MCF 10A (cell line): ENCODE data around the gene IGF2BP3. TPM values are rescaled to one million over a fixed set of nuclear protein-coding genes. Genes with fewer than 3 reads are reported as not detected.

ENCODE experiments used
- BruUV-seq: library from RNA; stranded (reverse); fragments of 400-500 nt; replicated peaks from 2 replicates; lab custom pipeline; 2021; lab: Mats Ljungman, UMichigan
- CTCF ChIA-PET: fragments of 300-600 bp; sonication (Branson Sonifier 250); formaldehyde crosslinking; extraction: SDS; loops from one replicate; lab custom pipeline; 2021; ENCODE audit warnings: antibody characterized with exemption, inconsistent platforms; lab: Yijun Ruan, JAX
- POLR2A ChIA-PET: fragments of 300-600, 350-650 bp; sonication (Branson Sonifier 250); formaldehyde crosslinking; extraction: SDS; loops from one replicate; lab custom pipeline; 2020; ENCODE audit warnings: antibody characterized with exemption, inconsistent platforms; lab: Yijun Ruan, JAX
- DNase-seq: peaks from one replicate; pipeline ENCODE4 v3.0.0-alpha.2; 2018; ENCODE audit not compliant: unreplicated experiment
- H3K27ac Mint-ChIP-seq: one replicate; pipeline ENCODE4 v1.8.0; 2022; ENCODE audit warnings: mild to moderate bottlenecking, low read depth, mixed read lengths; ENCODE audit not compliant: unreplicated experiment
- H3K27me3 Mint-ChIP-seq: one replicate; pipeline ENCODE4 v1.8.0; 2022; ENCODE audit warnings: mixed read lengths; ENCODE audit not compliant: insufficient read depth, unreplicated experiment
- H3K36me3 Mint-ChIP-seq: one replicate; pipeline ENCODE4 v1.8.0; 2022; ENCODE audit warnings: mild to moderate bottlenecking, moderate library complexity, mixed read lengths; ENCODE audit not compliant: insufficient read depth, unreplicated experiment
- H3K4me1 Mint-ChIP-seq: one replicate; pipeline ENCODE4 v1.8.0; 2022; ENCODE audit warnings: mixed read lengths; ENCODE audit not compliant: insufficient read depth, unreplicated experiment
- H3K4me3 Mint-ChIP-seq: one replicate; pipeline ENCODE4 v1.8.0; 2022; ENCODE audit warnings: mild to moderate bottlenecking, moderate library complexity, mixed read lengths; ENCODE audit not compliant: unreplicated experiment
- H3K9me3 Mint-ChIP-seq: one replicate; pipeline ENCODE4 v1.8.0; 2022; ENCODE audit warnings: mixed read lengths; ENCODE audit not compliant: unreplicated experiment
- intact Hi-C: fragments of 100-400 bp; cut with micrococcal nuclease; formaldehyde crosslinking; loops from 2 replicates; pipeline ENCODE4 v1.14.1; 2022
- total RNA-seq: library from RNA; stranded (reverse); gene quantifications from 2 replicates; pipeline ENCODE4 v1.2.3, GENCODE V29; 2022
- TF ChIP-seq, protein P1 (sequence below): fragments of 200-600 bp; IDR thresholded peaks from one replicate; pipeline ENCODE4 v1.8.0; 2022; ENCODE audit warnings: antibody characterized with exemption, mild to moderate bottlenecking; ENCODE audit not compliant: unreplicated experiment

The IGF2BP3 gene
- total RNA-seq, 1 experiment from 2014 or later = 29.8 TPM

DNA sequence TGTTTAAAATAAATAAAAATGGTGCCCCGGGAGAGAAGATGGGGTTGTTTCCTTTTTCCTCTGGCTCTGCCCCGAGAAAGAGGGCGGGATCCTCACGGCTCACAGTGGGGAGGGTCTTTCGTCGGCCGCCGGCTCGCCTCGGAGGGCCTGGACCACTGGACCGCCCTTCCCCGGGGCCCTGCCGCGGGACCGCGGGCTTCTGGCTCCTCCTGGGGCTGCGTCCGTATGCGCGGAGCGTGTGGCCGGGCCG, 3.5 kb upstream of the IGF2BP3 start:
- no peaks in the 10 kb centered on the region for H3K9me3 Mint-ChIP-seq
- intact Hi-C loops = no loop called here
- ChIA-PET CTCF (no interaction called here), POLR2A (interaction anchor here (1.3 to 2.3 kb wide), 3 partner anchors 43 to 57 kb away, joined by 3 to 14 read pairs (median 11); no protein-coding TSS in a partner anchor)
- peaks cover 6% of the 10 kb centered on the region for H3K4me1 Mint-ChIP-seq
- TF ChIP-seq, protein P1, sequence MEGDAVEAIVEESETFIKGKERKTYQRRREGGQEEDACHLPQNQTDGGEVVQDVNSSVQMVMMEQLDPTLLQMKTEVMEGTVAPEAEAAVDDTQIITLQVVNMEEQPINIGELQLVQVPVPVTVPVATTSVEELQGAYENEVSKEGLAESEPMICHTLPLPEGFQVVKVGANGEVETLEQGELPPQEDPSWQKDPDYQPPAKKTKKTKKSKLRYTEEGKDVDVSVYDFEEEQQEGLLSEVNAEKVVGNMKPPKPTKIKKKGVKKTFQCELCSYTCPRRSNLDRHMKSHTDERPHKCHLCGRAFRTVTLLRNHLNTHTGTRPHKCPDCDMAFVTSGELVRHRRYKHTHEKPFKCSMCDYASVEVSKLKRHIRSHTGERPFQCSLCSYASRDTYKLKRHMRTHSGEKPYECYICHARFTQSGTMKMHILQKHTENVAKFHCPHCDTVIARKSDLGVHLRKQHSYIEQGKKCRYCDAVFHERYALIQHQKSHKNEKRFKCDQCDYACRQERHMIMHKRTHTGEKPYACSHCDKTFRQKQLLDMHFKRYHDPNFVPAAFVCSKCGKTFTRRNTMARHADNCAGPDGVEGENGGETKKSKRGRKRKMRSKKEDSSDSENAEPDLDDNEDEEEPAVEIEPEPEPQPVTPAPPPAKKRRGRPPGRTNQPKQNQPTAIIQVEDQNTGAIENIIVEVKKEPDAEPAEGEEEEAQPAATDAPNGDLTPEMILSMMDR = no peak
- H3K27ac Mint-ChIP-seq = no peak overlapping the region
- no peak for DNase-seq
- H3K4me3 Mint-ChIP-seq = peak overlapping the region; percentile 64
- no peaks in the 10 kb centered on the region for H3K36me3 Mint-ChIP-seq
- no TSS peak for BruUV-seq
- peaks cover 59% of the 10 kb centered on the region for H3K27me3 Mint-ChIP-seq

DNA sequence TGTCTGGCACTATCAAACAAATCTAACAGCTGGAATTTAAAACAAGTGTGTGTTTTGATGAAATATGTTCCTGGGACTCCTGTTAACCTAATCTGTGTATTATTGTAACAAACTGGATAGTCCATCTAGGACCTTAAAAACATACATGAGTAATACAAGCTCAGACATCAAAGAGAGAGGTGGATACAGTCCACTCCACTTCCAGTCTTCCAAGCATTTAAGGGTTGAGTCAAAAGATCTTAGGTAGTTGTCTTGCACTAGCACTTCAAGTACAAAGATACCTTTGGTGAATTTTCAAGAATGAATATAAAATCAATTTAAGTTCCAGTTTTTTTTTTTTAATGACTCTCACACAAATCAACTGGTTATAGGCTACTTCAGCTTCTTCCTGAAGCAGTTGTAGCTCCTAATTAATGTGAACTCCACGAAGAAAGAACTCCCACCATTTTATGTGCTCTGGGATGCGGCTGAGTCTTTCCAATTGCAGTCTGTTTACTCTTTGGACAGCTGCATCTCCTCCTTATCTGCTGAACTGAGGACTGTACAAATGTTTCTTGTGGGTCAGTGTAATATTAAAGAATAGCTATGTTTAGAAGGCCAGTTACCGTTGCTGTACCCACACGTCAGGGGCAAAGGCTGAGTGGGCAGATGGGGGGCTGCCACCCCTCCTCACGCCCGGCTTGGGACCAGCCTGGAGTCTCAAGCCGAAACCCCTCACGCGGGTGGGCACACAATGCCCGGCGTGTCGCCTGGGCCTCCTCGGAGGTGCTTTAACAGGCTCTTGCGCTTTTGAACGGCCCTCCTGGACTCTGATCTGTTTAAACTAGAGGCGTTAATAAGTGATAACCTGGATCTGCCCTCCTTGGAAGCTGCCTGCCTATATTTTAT, 2.9 kb upstream of the IGF2BP3 start:
- no peak for DNase-seq
- Mint-ChIP-seq H3K4me1 (peaks cover 6% of the 10 kb centered on the region), H3K4me3 (peak overlapping the region; percentile 64), H3K27ac (no peak overlapping the region), H3K36me3 (no peaks in the 10 kb centered on the region), H3K27me3 (peaks cover 53% of the 10 kb centered on the region), H3K9me3 (no peaks in the 10 kb centered on the region)
- POLR2A ChIA-PET = interaction anchor here (0.6 to 2.3 kb wide), 11 partner anchors 9 to 368 kb away, joined by 3 to 14 read pairs (median 3); partner anchors contain the start of gene KLHL7
- CTCF ChIA-PET = interaction anchor here (1.0 to 1.2 kb wide), 3 partner anchors 42 to 272 kb away, joined by 3 to 7 read pairs (median 4); no protein-coding TSS in a partner anchor
- intact Hi-C loops = no loop called here
- TF ChIP-seq, protein P1 = no peak
- no TSS peak for BruUV-seq

DNA sequence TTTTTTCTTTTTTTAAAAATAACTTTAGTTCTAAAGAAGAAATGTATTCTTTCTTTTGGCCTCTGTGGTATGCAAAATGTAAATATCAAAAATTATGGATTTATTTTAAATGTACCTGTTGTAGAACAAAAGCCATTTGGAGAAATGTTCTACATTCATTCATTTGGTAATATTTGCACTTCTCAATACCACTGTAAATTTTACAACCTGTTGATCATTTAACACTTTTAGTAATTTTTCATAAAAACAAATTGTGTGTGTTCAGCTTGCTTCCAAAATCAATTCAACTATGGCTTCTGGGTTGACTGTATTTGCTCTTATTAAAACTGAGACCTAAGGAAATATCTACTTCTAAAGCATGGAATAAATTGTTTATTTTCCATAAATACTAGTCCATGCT, 2.3 kb upstream of the IGF2BP3 start:
- no peak overlapping the region for H3K4me3 Mint-ChIP-seq

DNA sequence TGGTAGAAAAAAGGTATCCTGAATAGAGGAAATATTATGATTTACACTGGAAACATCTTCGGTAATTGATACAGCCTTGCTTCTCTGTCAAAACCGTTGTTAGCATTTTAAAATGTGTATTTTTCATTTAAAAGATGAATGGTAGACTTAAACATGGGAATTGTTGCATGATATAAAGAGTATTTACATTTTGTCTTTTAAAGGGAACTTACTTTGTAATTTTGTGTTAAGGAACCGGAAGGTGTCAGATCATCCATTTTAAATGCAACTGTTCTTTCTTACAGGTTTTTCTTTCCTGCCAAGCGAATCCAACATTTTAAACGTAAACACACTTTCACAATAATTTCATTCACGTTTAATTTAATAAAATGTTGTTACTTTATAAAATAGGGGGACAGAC, 1.8 kb upstream of the IGF2BP3 start:
- H3K27me3 Mint-ChIP-seq = peaks cover 42% of the 10 kb centered on the region
- H3K36me3 Mint-ChIP-seq = peaks cover 6% of the 10 kb centered on the region
- TF ChIP-seq, protein P1 = no peak
- intact Hi-C loops = no loop called here
- BruUV-seq = no TSS peak
- no peak for DNase-seq
- CTCF ChIA-PET = interaction anchor here (1.1 kb wide), 1 partner anchor 271 kb away, joined by 3 read pairs; no protein-coding TSS in a partner anchor
- no peak overlapping the region for H3K27ac Mint-ChIP-seq
- no peak overlapping the region for H3K4me3 Mint-ChIP-seq
- no peaks in the 10 kb centered on the region for H3K9me3 Mint-ChIP-seq
- POLR2A ChIA-PET = interaction anchor here (0.9 to 2.3 kb wide), 6 partner anchors 9 to 366 kb away, joined by 3 to 14 read pairs (median 4); partner anchors contain the start of gene KLHL7
- peaks cover 6% of the 10 kb centered on the region for H3K4me1 Mint-ChIP-seq

More for the DNA sequence above, 2.3 kb upstream of the IGF2BP3 start:
- Mint-ChIP-seq H3K9me3 (no peaks in the 10 kb centered on the region), H3K4me1 (peaks cover 6% of the 10 kb centered on the region), H3K27me3 (peaks cover 47% of the 10 kb centered on the region), H3K36me3 (peaks cover 2% of the 10 kb centered on the region), H3K27ac (no peak overlapping the region)
- ChIA-PET CTCF (interaction anchor here (1.0 to 1.2 kb wide), 3 partner anchors 42 to 271 kb away, joined by 3 to 7 read pairs (median 4); no protein-coding TSS in a partner anchor), POLR2A (interaction anchor here (0.6 to 2.3 kb wide), 9 partner anchors 10 to 367 kb away, joined by 3 to 14 read pairs (median 3); partner anchors contain the start of gene KLHL7)
- intact Hi-C loops = no loop called here
- BruUV-seq = no TSS peak
- DNase-seq = no peak
- TF ChIP-seq, protein P1 = no peak
